Endothelial cell of umbilical vein (primary cell): ENCODE results near the gene OAS2. TPM values are rescaled to one million over a fixed set of nuclear protein-coding genes. Genes with fewer than 3 reads are reported as not detected.

Source experiments
- BruUV-seq: library from RNA; stranded (reverse); fragments of 400-500 nt; replicated peaks from 2 replicates; lab custom pipeline; 2021; lab: Mats Ljungman, UMichigan
- CTCF ChIA-PET: fragments of 300-600, 350-600 bp; sonication (Branson Sonifier 250); formaldehyde crosslinking; loops from one replicate; lab custom pipeline; 2021; ENCODE audit warnings: antibody characterized with exemption, inconsistent platforms; lab: Charles Lee
- POLR2A ChIA-PET: fragments of 300-600, 350-600 bp; sonication (Branson Sonifier 250); formaldehyde crosslinking; loops from one replicate; lab custom pipeline; 2021; ENCODE audit warnings: antibody characterized with exemption, inconsistent platforms; lab: Charles Lee
- DNase-seq: peaks from one replicate; pipeline ENCODE4 v3.0.0-alpha.2; 2011; ENCODE audit warnings: low read depth, low spot score
- FAIRE-seq: peaks from 2 replicates; lab custom pipeline; 2011; peaks lifted over from hg19 to GRCh38; lab: Jason Lieb, UNC
- H2AFZ ChIP-seq: 2 replicates; pipeline ENCODE4 v1.6.0; 2012; ENCODE audit warnings: low read depth, low read length, control low read depth, inconsistent platforms
- H3K27ac ChIP-seq: 2 replicates; pipeline ENCODE4 v1.5.1; 2011; ENCODE audit warnings: low read depth, mild to moderate bottlenecking, control low read depth, low read length, moderate library complexity; ENCODE audit not compliant: insufficient read depth
- H3K27me3 ChIP-seq, 2 experiments: 2 replicates each; pipeline versions ENCODE4 v1.6.0 to v1.6.1; 2011; ENCODE audit warnings: low read length in 2 of 2, mixed read lengths in 1 of 2; ENCODE audit not compliant: control insufficient read depth in 2 of 2, insufficient read depth in 2 of 2
- H3K36me3 ChIP-seq, 2 experiments: 2 replicates in 1 of 2; 3 replicates in 1 of 2; pipeline ENCODE4 v1.5.1; 2011; ENCODE audit warnings: low read length in 2 of 2, mild to moderate bottlenecking in 1 of 2, moderate library complexity in 1 of 2; ENCODE audit not compliant: control insufficient read depth in 2 of 2, insufficient read depth in 2 of 2; ENCODE audit errors: extremely low read depth in 1 of 2
- H3K4me1 ChIP-seq: 3 replicates; pipeline ENCODE4 v1.5.1; 2011; ENCODE audit warnings: mild to moderate bottlenecking, low read length; ENCODE audit not compliant: control insufficient read depth, insufficient read depth; ENCODE audit errors: extremely low read depth
- H3K4me2 ChIP-seq: 2 replicates; pipeline ENCODE4 v1.6.1; 2011; ENCODE audit warnings: low read length, control low read depth, mixed read lengths; ENCODE audit not compliant: insufficient read depth
- H3K4me3 ChIP-seq, 3 experiments: fragments of 200-600 bp in 1 of 3; sonication (generic), shearing (Covaris generic) in 1 of 3; replicated peaks in 1 of 3; 2 replicates each; pipeline ENCODE4 v1.5.1; 2011 to 2016; ENCODE audit warnings: control low read depth in 3 of 3, low read length in 3 of 3, mild to moderate bottlenecking in 2 of 3, inconsistent platforms in 1 of 3, low read depth in 1 of 3, moderate library complexity in 1 of 3; ENCODE audit not compliant: insufficient read depth in 1 of 3
- H3K79me2 ChIP-seq: 2 replicates; pipeline ENCODE4 v1.6.0; 2012; ENCODE audit warnings: low read length, inconsistent platforms; ENCODE audit not compliant: control insufficient read depth, insufficient read depth
- H3K9ac ChIP-seq: replicated peaks from 2 replicates; pipeline ENCODE3; 2011; ENCODE audit warnings: low read length, control low read depth; ENCODE audit not compliant: insufficient read depth; ENCODE audit errors: extremely low read depth
- H3K9me1 ChIP-seq: replicated peaks from 3 replicates; pipeline ENCODE4 v1.6.0; 2011; ENCODE audit warnings: mild to moderate bottlenecking, low read length; ENCODE audit not compliant: control insufficient read depth, insufficient read depth; ENCODE audit errors: extremely low read depth
- H3K9me3 ChIP-seq: replicated peaks from 2 replicates; pipeline ENCODE4 v1.5.1; 2012; ENCODE audit warnings: low read length, inconsistent platforms; ENCODE audit not compliant: control insufficient read depth, insufficient read depth
- H4K20me1 ChIP-seq: replicated peaks from 2 replicates; pipeline ENCODE3; 2011; ENCODE audit warnings: mild to moderate bottlenecking, low read length; ENCODE audit not compliant: control insufficient read depth, insufficient read depth; ENCODE audit errors: extremely low read depth
- EZH2 ChIP-seq: IDR thresholded peaks from 2 replicates; pipeline ENCODE4 v1.6.1; 2012; ENCODE audit warnings: borderline replicate concordance, low read depth, mild to moderate bottlenecking, moderate library complexity, low read length, inconsistent platforms; ENCODE audit not compliant: severe bottlenecking
- FOS ChIP-seq: IDR thresholded peaks from 2 replicates; pipeline ENCODE4 v1.6.1; 2011; ENCODE audit warnings: mild to moderate bottlenecking, low read length, moderate library complexity, borderline replicate concordance; ENCODE audit not compliant: insufficient read depth
- GATA2 ChIP-seq: IDR thresholded peaks from 2 replicates; pipeline ENCODE4 v1.7.0; 2011; ENCODE audit warnings: low read depth, mild to moderate bottlenecking, moderate library complexity, mixed read lengths, low read length; ENCODE audit not compliant: insufficient read length, insufficient read depth
- JUN ChIP-seq: IDR thresholded peaks from 2 replicates; pipeline ENCODE4 v1.6.1; 2011; ENCODE audit warnings: borderline replicate concordance, low read depth; ENCODE audit not compliant: insufficient read length, insufficient read depth
- MYC ChIP-seq: IDR thresholded peaks from one replicate; pipeline ENCODE4 v1.6.1; 2011; ENCODE audit warnings: mild to moderate bottlenecking, low read depth, low read length
- POLR2A ChIP-seq: IDR thresholded peaks from 2 replicates; pipeline ENCODE4 v1.6.1; 2012; ENCODE audit warnings: low read depth, mild to moderate bottlenecking, control low read depth, low read length
- POLR2AphosphoS5 ChIP-seq: IDR thresholded peaks from 2 replicates; pipeline ENCODE4 v1.6.1; 2012; ENCODE audit warnings: low read depth, mild to moderate bottlenecking, control low read depth, low read length, moderate library complexity; ENCODE audit not compliant: insufficient read depth
- dilution Hi-C: fragments of 300-500 bp; cut with MboI; formaldehyde crosslinking; loops from one replicate; pipeline ENCODE4 v1.15.0; 2019; ENCODE audit warnings: low sequenced_read_pairs; ENCODE audit not compliant: extremely low pct_ligation_motif_present
- intact Hi-C: fragments of 100-400 bp; cut with micrococcal nuclease; formaldehyde crosslinking; loops from one replicate; pipeline ENCODE4 v1.10.0; 2022
- polyA plus RNA-seq, 4 experiments: library from polyadenylated mRNA; depleted of rRNA in 3 of 4; stranded (reverse) in 3 of 4; unstranded in 1 of 4; fragments of >200 nt; gene quantifications; 2 replicates each; pipeline versions ENCODE4 v1.2.1 to v1.2.3, GENCODE V29; 2011 to 2012; ENCODE audit warnings: missing spikeins in 1 of 4
- total RNA-seq: library from RNA; stranded (reverse); gene quantifications from 2 replicates; pipeline ENCODE4 v1.2.3, GENCODE V29; 2021
- TF ChIP-seq, protein P1 (sequence below), 2 donors: IDR thresholded peaks; 1 replicate in 1 of 2; 2 replicates in 1 of 2; pipeline ENCODE4 v1.5.1; 2011; ENCODE audit warnings: low read length in 2 of 2, mild to moderate bottlenecking in 2 of 2, moderate library complexity in 2 of 2, control low read depth in 1 of 2, inconsistent platforms in 1 of 2, low read depth in 1 of 2; ENCODE audit not compliant: insufficient read depth in 1 of 2; ENCODE audit errors: extremely low read depth in 1 of 2
- TF ChIP-seq, protein P2 (sequence below): IDR thresholded peaks from 2 replicates; pipeline ENCODE4 v1.6.1; 2011; ENCODE audit not compliant: insufficient read depth, insufficient read length

OAS2 gene
- total and polyA plus RNA-seq, 2 donors (not counting 3 experiments of a cell fraction or from before 2014, with no cell fraction given) = 1.3 to 3.1 TPM

GRCh38 chr12:113005762-113006161, 27.4 kb downstream of the OAS2 start:
- H3K36me3 ChIP-seq = no peaks in the 10 kb centered on the region
- dilution Hi-C loops (no loop called here), intact Hi-C loops (loop anchor here (1.0 to 2.0 kb wide), 2 partner anchors 26 to 35 kb away; no protein-coding TSS in a partner anchor)
- no peak overlapping the region for H3K27ac ChIP-seq
- H3K4me3 ChIP-seq = no peak overlapping the region
- DNase-seq (no peak), FAIRE-seq (peak; percentile 79)
- no peak overlapping the region for H3K4me2 ChIP-seq
- no TSS peak for BruUV-seq
- H2AFZ ChIP-seq = no peak overlapping the region
- H3K27me3 ChIP-seq = no peaks in the 10 kb centered on the region
- H3K9me3 ChIP-seq = no peaks in the 10 kb centered on the region
- ChIA-PET CTCF (interaction anchor here (0.7 to 9.0 kb wide), 11 partner anchors 11 to 147 kb away, joined by 3 to 177 read pairs (median 8); no protein-coding TSS in a partner anchor), POLR2A (no interaction called here)
- H4K20me1 ChIP-seq = no peaks in the 10 kb centered on the region
- TF ChIP-seq, protein P1, sequence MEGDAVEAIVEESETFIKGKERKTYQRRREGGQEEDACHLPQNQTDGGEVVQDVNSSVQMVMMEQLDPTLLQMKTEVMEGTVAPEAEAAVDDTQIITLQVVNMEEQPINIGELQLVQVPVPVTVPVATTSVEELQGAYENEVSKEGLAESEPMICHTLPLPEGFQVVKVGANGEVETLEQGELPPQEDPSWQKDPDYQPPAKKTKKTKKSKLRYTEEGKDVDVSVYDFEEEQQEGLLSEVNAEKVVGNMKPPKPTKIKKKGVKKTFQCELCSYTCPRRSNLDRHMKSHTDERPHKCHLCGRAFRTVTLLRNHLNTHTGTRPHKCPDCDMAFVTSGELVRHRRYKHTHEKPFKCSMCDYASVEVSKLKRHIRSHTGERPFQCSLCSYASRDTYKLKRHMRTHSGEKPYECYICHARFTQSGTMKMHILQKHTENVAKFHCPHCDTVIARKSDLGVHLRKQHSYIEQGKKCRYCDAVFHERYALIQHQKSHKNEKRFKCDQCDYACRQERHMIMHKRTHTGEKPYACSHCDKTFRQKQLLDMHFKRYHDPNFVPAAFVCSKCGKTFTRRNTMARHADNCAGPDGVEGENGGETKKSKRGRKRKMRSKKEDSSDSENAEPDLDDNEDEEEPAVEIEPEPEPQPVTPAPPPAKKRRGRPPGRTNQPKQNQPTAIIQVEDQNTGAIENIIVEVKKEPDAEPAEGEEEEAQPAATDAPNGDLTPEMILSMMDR (IDR thresholded peaks at IDR 0.05; ENCODE audit: extremely low read depth in 1 of 2, insufficient read depth in 1 of 2, low read depth in 1 of 2, low read length in 2 of 2) = peak; percentile 19 to 30
- no peak for TF ChIP-seq MYC
- TF ChIP-seq POLR2A = no peak
- H3K9ac ChIP-seq = no peak overlapping the region
- no peaks in the 10 kb centered on the region for H3K9me1 ChIP-seq
- H3K4me1 ChIP-seq = peaks cover 20% of the 10 kb centered on the region
- H3K79me2 ChIP-seq = no peaks in the 10 kb centered on the region

DNA sequence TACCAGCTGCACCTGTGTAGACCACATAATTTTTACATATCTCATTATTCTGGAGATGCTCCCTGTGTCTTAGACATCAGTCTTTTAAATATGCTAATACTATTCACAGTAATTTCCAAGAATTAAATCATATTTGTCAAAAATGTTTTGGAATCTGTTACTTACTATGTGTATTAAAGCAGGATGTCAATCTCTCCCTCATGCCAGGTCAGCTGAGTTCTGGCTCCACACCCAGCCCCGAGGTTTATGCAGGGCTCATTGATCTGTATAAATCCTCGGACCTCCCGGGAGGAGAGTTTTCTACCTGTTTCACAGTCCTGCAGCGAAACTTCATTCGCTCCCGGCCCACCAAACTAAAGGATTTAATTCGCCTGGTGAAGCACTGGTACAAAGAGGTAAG, 27.9 kb downstream of the OAS2 start:
- Histone ChIP-seq H3K79me2 (no peaks in the 10 kb centered on the region), H3K9me1 (no peaks in the 10 kb centered on the region), H3K4me3 (no peak overlapping the region), H3K36me3 (no peaks in the 10 kb centered on the region), H2AFZ (no peak overlapping the region), H3K4me2 (no peak overlapping the region), H3K9ac (no peak overlapping the region), H3K27ac (no peak overlapping the region), H3K9me3 (no peaks in the 10 kb centered on the region), H4K20me1 (no peaks in the 10 kb centered on the region), H3K27me3 (no peaks in the 10 kb centered on the region), H3K4me1 (peaks cover 22% of the 10 kb centered on the region)
- dilution Hi-C loops = no loop called here
- no peak for DNase-seq
- intact Hi-C loops = loop anchor here (1.0 to 2.0 kb wide), 2 partner anchors 25 to 35 kb away; no protein-coding TSS in a partner anchor
- ChIA-PET POLR2A (no interaction called here), CTCF (interaction anchor here (0.7 to 9.0 kb wide), 11 partner anchors 10 to 147 kb away, joined by 3 to 177 read pairs (median 8); no protein-coding TSS in a partner anchor)
- no peak for TF ChIP-seq JUN
- TF ChIP-seq FOS = no peak
- TF ChIP-seq, protein P1 (IDR thresholded peaks at IDR 0.05; ENCODE audit: extremely low read depth in 1 of 2, insufficient read depth in 1 of 2, low read depth in 1 of 2, low read length in 2 of 2) = no peak
- TF ChIP-seq, protein P2, sequence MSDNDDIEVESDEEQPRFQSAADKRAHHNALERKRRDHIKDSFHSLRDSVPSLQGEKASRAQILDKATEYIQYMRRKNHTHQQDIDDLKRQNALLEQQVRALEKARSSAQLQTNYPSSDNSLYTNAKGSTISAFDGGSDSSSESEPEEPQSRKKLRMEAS = no peak
- no peak for TF ChIP-seq POLR2A
- no peak for TF ChIP-seq POLR2AphosphoS5
- TF ChIP-seq EZH2 = no peak
- no peak for TF ChIP-seq MYC
- TF ChIP-seq GATA2 = no peak
- no TSS peak for BruUV-seq
- no peak for FAIRE-seq
